CD4-positive, alpha-beta T cell treated with Interleukin-6 for 4 hours (primary cell): ENCODE measurements around the gene SMG6.
A peak's percentile ranks its signal among the peaks of the same experiment; 100 is the strongest.

Experiments used
- DNase-seq: peaks from one replicate; pipeline ENCODE4 v3.0.0-alpha.2; 2020; ENCODE audit warnings: mixed read lengths

The SMG6 gene

DNA sequence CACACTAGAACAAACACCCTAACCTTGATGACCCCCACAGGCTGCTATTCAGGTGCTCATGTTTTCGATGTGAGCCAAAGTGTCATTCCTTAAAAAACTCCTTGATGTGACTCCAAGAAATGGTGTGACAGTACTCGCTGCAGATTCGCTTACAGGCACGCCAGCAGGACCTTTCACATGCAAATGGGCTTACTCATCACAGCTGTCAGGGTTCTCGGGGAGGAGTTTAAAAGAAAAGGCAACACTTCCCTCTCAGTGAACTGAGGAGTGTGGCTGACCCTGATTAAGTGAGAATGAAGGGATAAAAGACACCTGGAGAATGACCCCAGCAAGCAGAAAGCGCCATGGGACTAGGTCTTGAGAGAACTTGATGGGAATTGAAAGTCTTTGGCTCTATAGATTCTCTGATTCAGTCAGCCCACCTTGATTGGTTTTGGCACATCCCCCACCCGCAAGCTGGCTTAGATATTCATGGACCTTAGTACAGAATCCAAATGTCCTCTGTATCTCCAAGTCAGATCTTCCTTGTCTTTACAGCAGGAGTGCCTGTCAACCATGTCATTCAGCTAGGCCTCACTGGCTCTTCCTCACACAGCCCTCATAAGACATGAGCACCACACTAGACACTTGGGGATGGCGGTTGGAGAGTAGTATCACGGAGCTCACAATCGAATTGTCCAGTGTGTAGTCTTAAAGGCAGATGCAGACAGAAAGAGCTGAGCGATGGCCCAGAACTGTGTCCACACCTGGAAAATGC lies 166.1 kb downstream of the SMG6 start:
- no peak for DNase-seq

DNA sequence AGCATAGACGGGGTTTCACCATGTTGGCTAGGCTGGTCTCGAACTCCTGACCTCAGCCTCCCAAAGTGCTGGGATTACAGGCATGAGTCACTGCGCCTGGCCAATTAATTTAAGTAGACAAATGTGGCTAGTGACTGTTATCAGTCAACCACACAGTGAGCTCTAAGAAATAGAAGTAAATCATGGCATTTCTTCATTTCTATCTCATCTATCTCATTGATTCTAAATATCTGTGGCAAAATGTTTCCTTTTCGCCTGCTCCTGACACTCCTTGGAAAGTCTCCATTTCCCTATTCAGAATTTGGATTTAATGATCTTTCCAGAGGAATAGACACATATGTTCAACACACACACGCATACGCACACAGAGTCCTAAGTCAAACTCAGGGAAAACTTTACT lies 167.3 kb downstream of the SMG6 start:
- no peak for DNase-seq

DNA sequence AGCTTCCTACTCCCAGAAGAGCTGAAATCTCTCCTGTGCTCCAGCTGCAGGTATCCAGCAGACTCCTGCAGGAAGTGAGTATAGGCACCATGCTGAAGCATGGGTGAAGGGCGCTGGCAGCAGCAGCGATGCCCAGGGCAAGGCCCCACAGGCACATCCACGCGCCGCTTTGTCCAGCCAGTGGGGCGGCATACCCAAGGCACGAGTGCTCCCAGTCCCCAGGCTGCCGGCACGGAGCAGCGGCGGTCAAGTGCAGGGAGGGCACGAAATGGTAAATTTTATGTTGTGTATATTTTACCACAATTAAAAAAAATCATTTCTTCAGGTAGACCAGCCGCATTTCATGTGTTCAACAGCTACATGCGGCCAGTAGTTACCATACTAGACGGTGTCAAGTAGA lies 175.6 kb downstream of the SMG6 start:
- no peak for DNase-seq

DNA sequence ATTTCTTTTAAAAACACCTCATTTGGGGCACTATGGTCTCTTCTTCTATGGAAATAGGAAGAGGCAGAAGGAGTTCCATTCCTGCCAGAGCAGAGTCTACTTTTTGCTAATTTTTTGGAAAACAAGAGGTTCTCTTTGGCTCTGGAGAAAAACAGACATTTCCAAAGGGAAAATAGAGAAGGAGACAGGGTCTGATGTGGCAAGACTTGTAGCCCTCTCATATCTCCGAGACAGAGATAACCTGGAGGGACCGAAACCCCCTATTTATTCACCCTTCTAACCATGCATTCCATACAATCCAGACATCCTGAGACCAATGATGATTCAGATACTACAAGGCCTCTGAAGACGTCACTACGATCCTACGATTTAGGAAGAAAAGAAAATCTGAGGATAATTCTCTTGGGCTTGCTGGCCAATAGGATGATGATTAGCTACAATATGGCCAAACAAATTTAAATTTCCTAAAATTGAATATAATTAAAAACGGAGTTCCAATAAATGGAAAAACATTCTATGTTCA lies 178.5 kb downstream of the SMG6 start:
- DNase-seq, result no peak

DNA sequence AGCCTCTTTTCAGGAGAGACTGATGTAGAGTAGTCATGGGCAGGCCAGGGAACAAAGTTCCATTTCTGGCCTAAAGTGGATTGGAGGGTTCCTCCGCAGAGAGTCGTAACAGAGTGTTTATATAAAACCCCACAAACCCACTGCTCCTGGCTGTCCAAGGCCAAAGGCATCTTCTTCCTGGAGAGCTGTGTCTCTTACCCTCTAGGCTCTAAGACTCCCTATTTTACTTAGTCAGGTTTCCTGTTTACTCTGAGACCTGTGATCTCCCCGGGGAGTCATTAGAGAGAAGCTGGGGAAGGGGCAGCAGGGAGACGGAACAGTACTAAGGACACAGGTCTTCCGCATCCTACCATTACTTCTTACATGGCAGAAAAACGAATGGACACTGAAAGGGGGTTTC lies 179.2 kb downstream of the SMG6 start:
- no peak for DNase-seq

DNA sequence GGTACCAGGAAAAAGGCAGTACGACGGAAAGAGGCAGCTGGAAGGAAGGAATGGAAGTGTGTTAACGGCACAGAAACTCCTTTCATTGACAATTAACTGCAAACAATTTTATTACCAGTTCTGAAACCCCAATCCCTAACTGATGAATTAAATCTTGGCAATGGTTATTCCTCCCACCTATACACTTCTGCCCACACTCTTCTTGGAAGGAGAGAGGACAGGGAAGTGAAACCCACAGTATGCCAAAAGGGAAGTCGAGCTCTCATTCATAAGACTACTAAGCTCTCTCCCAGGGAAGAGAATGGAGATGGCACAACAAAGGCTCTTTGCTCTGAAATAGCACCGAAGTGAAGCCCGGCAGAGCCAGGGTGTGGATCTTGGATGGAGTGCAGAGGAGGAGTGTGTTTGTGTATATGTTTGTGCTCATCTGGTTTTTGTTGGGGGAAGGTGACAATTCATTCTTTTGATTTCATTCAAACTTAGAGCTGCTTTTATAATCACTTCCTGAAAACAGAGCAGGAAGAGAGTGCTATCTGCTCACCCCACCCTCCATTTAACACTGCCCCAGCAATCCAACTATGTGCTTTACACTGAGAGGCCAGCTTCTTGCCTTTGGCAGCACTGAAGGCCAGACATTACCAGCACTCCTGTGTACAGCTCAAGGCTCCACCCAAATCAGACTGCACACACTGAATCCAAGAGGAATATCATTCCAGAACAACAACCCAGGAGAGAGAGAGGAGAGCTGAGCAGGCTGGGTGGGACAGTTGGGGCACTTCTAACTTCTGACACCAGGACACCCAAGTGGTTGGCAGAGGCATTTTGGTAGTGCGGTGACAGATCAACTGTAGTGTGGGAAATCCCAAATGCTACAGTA lies 180.0 kb downstream of the SMG6 start:
- no peak for DNase-seq

DNA sequence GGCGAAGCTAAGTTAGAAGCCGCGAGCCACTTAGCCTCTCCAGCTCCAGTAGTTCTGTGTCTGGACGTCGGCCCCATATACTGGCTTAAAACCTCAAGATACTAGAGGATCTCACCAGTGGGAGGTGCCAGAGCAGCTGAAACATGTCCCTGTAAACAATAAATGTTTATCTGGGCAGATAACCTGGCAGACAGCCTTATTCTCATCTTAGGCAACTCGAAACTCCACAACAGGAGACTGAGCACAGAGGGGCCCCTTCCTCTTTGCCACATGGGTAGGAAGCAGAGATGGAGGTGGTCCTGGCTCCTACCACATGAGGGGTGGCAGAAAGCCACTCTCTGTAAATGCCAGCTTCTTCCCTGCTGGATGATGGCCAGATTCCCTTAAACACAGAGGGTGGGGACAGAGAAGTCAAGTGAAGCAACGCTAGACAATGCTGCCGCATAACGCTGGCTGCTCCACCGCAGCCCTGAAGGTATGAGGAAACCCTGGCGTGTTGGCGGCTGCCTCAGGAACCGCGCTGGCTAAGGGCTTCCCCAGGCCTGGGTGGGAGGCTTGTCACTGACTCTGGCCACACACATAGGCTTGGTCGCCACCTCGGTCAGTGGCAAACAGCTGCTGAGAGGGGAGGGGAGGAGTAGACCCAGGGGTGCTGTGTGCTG lies 180.8 kb downstream of the SMG6 start:
- DNase-seq, result no peak

DNA sequence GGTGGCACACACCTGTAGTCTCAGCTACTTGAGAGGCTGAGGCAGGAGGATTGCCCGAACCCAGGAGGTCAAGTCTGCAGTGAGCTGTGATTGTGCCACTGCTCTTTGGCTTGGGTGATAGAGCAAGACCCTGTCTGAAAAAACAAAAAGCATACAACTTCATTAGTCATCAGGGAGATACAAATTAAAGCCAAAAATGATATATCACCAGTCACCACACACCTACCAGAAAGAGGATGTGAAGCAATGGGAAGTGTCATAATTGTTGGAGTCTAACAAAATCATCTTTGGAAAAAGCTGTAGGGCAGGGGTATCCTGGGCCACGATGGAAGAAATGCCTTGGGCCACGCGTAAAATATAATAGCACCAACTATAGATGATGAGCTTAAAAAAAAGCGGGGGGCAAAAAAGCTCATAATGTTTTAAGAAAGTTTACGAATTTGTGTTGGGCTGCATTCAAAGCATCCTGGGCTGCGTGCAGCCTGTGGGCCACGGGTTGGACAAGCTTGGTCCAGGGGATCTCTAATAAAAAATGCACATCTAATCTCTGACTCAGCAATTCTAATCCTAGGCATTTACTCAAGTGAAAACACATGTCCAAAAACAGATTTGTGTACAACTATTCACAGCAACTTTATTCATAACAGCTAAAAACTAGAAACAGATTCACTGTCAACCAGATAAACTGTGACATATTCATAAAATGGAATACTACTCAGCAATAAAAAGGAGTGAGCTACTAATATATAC lies 182.8 kb downstream of the SMG6 start:
- no peak for DNase-seq

DNA sequence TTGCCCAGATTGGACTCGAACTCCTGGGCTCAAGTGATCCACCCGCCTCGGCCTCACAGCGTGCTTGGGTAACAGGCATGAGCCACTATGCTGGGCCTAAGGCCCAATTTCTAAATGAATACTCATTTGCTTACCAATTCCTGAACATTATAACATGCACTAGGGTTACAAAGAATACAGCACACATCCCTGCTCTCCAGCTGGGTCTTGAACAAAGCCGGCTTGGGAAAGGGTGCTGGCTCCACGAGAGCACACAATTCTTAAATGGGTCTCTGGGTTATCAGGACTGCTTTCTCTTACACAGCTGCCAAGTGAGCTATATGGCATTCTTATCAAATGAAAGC lies 190.3 kb downstream of the SMG6 start:
- DNase-seq, result no peak

DNA sequence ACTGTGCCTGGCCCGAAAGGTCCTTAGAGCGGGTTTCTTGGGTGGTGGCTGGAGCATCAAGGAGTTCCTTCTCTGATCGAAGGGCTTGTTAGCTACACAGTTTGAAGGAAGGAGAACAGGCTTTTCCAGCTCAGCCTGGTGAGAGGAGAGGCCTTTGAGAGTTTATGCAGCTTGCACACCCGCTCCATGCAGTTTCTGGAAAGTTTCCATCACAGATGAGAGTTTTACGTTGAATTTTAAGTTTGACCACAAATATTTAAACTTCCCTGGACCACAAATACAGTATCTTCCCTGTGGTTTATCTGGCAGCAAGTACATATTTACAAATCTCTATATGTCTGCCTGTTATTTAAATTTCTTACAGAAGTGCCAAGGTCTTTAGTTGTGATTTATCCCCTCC lies 191.9 kb downstream of the SMG6 start:
- no peak for DNase-seq

DNA sequence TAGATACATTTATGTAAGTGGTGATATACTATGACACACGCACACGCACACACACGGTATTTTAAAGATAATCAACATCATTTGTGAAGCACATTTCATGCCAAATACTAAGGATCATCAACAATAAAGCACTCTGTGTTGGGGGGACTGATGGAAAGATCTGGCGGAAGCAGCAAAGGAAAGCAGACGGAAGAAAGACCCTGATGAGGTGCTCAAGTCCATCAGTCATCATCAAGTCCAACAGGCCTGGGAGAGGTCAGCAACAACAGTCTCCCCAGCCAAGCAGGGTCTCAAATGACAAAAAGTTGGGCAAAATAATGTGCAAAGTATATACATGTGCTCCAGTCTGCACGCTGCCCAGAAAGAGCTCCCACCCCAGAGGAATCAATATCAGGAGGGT lies 193.1 kb downstream of the SMG6 start:
- DNase-seq, result no peak

DNA sequence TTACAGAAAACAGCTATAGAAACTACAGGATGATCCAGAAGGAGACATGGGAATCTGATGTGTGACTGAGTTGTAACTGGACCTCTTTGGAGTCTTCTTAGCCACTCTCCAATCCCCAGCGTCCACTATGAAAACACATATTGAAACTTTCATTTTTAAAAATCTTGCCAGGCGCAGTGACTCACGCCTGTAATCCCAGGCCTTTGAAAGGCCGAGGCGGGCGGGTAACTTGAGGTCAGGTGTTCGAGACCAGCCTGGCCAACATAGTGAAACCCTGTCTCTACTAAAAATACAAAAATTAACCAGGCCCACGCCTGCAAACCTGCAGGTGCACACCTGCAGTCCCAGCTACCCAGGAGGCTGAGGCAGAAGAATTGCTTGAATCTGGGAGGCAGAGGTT lies 195.4 kb downstream of the SMG6 start:
- DNase-seq, result no peak

DNA sequence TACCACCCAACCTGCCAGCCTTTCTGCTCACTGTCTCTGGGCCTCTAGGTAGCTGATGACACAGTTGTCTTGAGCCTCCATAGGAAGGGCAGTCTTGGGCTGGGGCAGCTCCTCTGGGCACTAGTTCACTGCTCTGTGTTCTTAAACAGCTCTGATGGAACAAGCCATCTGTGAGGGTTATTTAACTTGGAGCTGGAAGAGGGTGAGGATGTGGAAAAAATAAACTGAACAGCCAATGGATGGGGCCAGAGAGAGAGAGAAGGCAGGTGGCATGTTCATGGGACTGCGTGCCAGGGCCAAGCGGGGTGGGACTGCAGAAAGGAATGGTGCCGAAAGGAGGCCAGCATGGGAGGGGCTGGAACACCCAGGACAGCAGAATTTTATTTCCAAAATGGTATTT lies 196.1 kb downstream of the SMG6 start:
- DNase-seq, result no peak

DNA sequence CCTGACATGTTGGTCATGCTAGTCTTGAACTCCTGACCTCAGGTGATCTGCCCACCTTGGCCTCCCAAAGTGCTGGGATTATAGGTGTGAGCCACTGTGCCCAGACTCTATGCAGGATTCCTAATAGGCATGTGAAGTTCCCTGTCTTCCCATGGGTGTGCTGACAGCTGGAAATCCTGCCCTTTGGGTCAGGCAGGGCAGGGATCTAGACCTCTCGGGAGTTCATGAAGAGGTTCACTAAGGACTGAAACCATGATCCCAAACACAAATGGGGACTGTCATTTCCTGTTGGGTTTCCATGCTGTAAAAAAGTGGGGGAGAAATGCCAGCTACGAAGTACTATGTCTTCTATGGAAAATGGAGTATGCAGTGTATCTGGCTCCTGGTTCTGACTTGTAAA lies 196.5 kb downstream of the SMG6 start:
- no peak for DNase-seq

DNA sequence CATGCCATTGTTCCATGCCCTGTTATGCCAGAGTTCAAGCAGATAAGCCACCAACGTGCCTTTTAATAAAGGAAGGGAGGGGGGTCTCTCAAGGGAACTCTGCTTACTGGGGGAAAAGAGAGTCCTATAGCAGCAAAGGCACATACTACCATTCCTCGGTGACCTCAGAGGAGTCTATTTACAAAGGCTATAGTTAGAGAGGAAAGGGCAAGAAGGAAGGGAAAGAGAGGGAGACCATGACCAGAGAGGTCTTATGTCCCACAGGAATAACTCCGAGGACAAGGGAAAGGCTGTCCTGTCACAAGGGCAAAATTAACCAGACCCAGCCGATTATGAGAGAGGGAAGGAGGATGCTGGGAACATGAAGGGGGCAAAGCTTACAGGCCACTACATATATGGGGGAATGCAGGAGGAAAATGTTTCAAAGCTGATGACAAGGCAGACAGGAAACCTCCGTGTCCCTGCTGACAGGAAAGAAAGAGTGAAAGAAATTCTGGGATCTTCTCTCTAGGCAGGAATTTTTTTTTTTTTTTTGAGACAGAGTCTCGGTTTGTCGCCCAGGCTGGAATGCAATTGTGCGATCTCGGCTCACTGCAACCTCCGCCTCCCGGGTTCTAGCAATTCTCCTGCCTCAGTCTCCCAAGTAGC lies 197.2 kb downstream of the SMG6 start:
- DNase-seq, result no peak

DNA sequence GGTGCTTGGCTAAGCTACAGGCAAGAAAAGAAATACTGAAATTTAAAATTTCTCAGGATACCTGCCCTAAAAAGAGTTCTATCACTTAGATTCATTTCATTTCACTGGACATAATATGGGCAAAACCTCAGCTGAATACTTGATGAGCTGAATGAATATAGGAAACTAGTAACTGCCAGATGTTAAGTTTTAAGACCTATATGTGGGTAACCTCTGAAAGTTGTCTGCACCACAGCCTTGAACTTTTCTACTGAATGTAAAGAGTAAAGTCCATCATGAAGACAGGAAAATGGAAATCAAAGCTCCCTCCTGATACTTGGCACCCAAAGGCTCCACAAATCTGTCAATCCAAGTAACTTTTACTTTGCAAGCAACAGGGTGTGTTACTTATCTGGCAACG lies 197.9 kb downstream of the SMG6 start:
- DNase-seq, result no peak

DNA sequence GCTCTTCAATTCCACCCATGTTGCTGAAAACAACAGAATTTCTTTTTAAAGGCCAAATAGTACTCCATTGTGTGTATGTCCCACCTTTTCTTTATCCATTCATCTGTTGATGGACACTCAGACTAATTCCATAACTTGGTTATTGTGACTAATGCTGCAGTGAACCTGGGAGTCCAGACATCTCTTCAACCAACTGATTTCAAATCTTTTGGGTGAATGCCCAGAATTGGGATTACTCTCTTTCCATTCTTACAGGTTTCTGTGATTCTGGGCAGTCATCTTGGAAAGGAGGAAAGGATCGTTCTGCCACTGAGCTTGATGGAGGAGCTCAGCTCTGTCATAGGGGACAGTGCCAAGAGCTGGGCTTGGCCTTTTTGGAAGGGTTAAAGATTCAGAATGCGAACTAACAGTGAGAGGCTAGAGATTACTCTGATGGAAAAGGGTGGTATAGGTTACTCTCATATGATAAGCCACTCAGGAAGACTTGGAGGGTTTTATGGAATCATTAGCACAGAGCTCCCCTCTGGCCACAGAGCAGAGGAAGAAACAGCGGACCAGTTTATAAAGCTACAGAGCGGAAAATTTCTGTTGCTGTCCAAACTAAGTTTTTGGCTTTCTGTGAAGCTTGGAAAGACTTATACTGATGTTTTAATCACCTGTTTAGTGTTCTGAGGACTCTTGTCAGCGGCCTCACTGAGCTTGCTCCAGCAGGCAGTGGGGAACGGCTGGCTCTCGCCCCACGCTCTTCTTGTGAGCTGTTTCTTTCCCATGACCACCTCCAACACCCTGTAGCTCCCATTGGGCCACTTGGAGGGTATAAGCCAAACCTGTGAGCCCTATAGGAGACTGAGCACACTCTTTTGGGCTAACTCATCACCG lies 200.4 kb downstream of the SMG6 start:
- no peak for DNase-seq

DNA sequence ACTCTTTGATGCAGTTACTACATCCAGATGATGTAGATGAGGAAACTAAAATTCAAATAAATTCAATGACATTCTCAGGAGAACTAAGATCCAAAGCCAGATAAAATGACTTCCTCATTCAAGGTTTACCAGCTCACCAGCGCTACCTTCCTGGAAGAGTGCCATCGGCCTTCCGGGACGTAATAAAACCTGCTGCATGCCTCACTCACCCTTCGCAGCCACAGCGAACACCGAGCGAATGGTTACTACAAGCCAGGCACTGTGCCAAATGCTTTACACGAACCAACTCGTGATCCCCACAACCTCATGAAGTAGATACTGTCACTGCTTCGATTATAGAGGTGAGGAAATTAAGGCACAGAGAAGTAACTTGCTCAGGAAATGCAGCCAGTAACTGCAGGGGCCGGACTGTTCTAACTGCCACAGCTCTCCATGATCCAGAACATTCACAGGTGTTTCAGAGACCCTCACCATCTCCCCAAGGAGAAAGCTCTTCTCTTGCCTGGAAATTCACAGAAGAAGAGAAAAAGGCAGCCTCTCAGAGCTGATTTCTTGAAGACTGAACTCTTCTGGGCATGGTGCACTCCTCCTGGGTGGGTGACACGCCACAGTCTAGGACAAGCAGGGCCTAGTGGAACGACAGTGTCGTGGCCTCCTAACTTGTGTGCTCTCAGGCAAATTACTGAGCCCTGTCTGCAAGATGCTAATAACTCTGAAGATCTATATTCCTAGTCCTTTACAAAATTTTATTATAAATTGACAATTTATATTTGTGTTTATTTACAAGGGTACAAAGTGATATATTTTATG lies 201.9 kb downstream of the SMG6 start:
- peak; percentile 83 for DNase-seq

DNA sequence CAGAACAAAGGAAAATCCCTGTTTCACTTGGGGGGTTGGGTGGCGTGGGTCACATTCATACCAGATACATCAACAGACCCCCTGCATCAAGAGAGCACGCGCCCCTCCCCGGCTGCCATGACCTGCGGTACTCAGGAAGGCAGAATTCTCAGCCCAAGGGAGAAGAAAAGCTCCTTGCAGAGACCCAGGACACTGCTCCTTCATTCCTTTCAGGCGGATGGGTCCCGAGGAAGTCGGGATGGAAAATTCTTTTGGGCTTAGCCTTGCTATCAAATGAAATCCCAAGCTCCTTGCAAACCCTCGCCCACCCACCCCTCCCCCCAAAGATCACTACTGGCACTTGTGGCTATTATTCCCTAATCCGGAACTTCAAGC lies 208.1 kb downstream of the SMG6 start:
- no peak for DNase-seq

DNA sequence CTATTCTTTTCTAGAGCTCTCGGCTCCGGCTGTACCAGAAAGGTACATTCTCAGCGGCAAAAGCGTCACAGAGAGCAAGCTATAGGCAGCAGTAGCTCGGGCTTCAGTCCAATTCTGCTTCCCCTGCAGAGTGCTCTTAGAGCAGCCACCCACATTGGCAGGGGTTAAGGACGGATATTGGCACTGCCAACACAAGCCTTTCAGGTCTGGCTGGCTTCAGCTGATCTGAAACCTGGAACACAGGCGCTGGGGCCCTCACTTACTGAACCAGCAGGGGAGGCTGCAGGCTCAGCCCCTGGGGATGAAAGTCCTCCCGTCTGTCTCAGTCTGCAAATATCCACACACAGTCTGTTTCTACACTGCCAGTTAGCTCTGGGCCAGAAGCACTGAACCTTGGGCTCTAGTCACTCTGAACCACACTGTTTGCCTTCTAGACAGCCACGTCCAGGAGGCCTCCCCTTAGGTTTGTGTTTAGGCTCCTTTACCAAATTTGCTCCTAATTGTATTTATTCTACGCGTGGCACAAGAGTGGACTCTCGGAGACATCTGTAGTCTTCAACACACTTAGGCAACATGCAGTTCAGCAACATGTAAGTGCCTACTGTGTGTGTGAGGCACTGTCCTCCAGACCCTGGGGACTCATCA lies 208.6 kb downstream of the SMG6 start:
- no peak for DNase-seq
